NCI-H1930 (cell line): ENCODE results near the gene TRAPPC3.

Source experiments
- DNase-seq, 2 experiments: peaks; one replicate each; lab custom pipeline; 2025; lab: John Stamatoyannopoulos, UW

TRAPPC3 gene

GRCh38 chr1:36153476-36153875, 4.2 kb upstream of the TRAPPC3 start:
- no peak for DNase-seq

- no peak for DNase-seq
These were observed 2.5 kb upstream of the TRAPPC3 start for GRCh38 chr1:36151845-36152203.

GRCh38 chr1:36151134-36151844, 2.0 kb upstream of the TRAPPC3 start:
- no peak for DNase-seq

- peak; percentile 52 to 61 for DNase-seq
These were observed 1.2 kb upstream of the TRAPPC3 start for GRCh38 chr1:36150296-36151133.

- no peak for DNase-seq
These were observed 648 bp upstream of the TRAPPC3 start for GRCh38 chr1:36149973-36150295.

GRCh38 chr1:36148821-36149236, 457 bp downstream of the TRAPPC3 start:
- DNase-seq: no peak

- DNase-seq: no peak
These were observed 4.9 kb downstream of the TRAPPC3 start for GRCh38 chr1:36144413-36144812.

- DNase-seq: no peak
These were observed 5.9 kb downstream of the TRAPPC3 start for GRCh38 chr1:36143424-36143823.

- DNase-seq: no peak
These were observed 7.2 kb downstream of the TRAPPC3 start for GRCh38 chr1:36142121-36142520.

GRCh38 chr1:36139521-36139920, 9.8 kb downstream of the TRAPPC3 start:
- DNase-seq: no peak

GRCh38 chr1:36137776-36138175, 11.5 kb downstream of the TRAPPC3 start:
- no peak for DNase-seq

- DNase-seq: no peak
These were observed 12.1 kb downstream of the TRAPPC3 start for GRCh38 chr1:36137226-36137625.

- no peak for DNase-seq
These were observed 12.8 kb downstream of the TRAPPC3 start for GRCh38 chr1:36136535-36136934.

- DNase-seq: no peak
These were observed 13.5 kb downstream of the TRAPPC3 start for GRCh38 chr1:36135796-36136195.

- DNase-seq: no peak
These were observed 14.0 kb downstream of the TRAPPC3 start for GRCh38 chr1:36135330-36135667.

- peak; percentile 6 to 25 for DNase-seq
These were observed 14.6 kb downstream of the TRAPPC3 start for GRCh38 chr1:36134505-36135329.

- no peak for DNase-seq
These were observed 15.3 kb downstream of the TRAPPC3 start for GRCh38 chr1:36134031-36134430.

GRCh38 chr1:36133484-36133883, 15.8 kb downstream of the TRAPPC3 start:
- no peak for DNase-seq

GRCh38 chr1:36132029-36132428, 17.3 kb downstream of the TRAPPC3 start:
- no peak for DNase-seq

- no peak for DNase-seq
These were observed 20.4 kb downstream of the TRAPPC3 start for GRCh38 chr1:36128905-36129206.

- DNase-seq: no peak
These were observed 21.0 kb downstream of the TRAPPC3 start for GRCh38 chr1:36128126-36128904.

GRCh38 chr1:36126797-36127500, 22.3 kb downstream of the TRAPPC3 start:
- DNase-seq: no peak
